SH-SY5Y (cell line): ENCODE measurements around the gene OCA2.

ENCODE experiments used
- GATA2 ChIP-seq: IDR thresholded peaks from 2 replicates; pipeline ENCODE4 v1.6.1; 2011; ENCODE audit warnings: mild to moderate bottlenecking, low read depth, low read length
- GATA3 ChIP-seq: IDR thresholded peaks from 2 replicates; pipeline ENCODE4 v1.6.1; 2011; ENCODE audit warnings: low read depth, mild to moderate bottlenecking, low read length, moderate library complexity

GRCh38 chr15:28093752-28094535, 5.2 kb downstream of the OCA2 start:
- TF ChIP-seq GATA2 (no peak), GATA3 (no peak)
